SK-N-SH (cell line): ENCODE measurements around the gene GULP1. TPM values are rescaled to one million over a fixed set of nuclear protein-coding genes. Genes with fewer than 3 reads are reported as not detected.
A peak's percentile ranks its signal among the peaks of the same experiment; 100 is the strongest.

ENCODE experiments used
- CTCF ChIA-PET: fragments of 300-600, 350-600 bp; formaldehyde crosslinking; extraction: SDS; loops from one replicate; lab custom pipeline; 2021; lab: Yijun Ruan, JAX
- POLR2A ChIA-PET: fragments of 350-600 bp; sonication (Branson Sonifier 250); formaldehyde crosslinking; extraction: SDS; loops from one replicate; lab custom pipeline; 2020; ENCODE audit warnings: antibody characterized with exemption, inconsistent platforms; lab: Yijun Ruan, JAX
- DNase-seq: peaks from one replicate; pipeline ENCODE4 v3.0.0; 2012
- H2AFZ ChIP-seq: fragments of 200-600 bp; sonication (generic); 2 replicates; pipeline ENCODE4 v1.8.1; 2016; ENCODE audit warnings: antibody characterized with exemption, mild to moderate bottlenecking, low read depth
- H3F3A ChIP-seq: fragments of 200-600 bp; sonication (generic); replicated peaks from 2 replicates; pipeline ENCODE3; 2016; ENCODE audit warnings: antibody characterized with exemption, mild to moderate bottlenecking; ENCODE audit not compliant: insufficient read depth
- H3K27ac ChIP-seq, 2 experiments: fragments of 200-500 bp in 1 of 2; fragments of 200-600 bp in 1 of 2; sonication (Bioruptor generic) in 1 of 2; sonication (generic), shearing (Covaris generic) in 1 of 2; 2 replicates each; pipeline versions ENCODE4 v1.5.1 to v1.6.1; 2014 to 2016; ENCODE audit warnings: low read depth in 2 of 2, inconsistent platforms in 1 of 2, low read length in 1 of 2, mild to moderate bottlenecking in 1 of 2, mixed read lengths in 1 of 2
- H3K27me3 ChIP-seq: fragments of 200-600 bp; sonication (generic), shearing (Covaris generic); 2 replicates; pipeline ENCODE4 v1.6.1; 2016; ENCODE audit warnings: mixed run types; ENCODE audit not compliant: insufficient read depth
- H3K36me3 ChIP-seq, 2 experiments: fragments of 200-500 bp in 1 of 2; fragments of 200-600 bp in 1 of 2; sonication (Bioruptor generic) in 1 of 2; sonication (generic) in 1 of 2; replicated peaks in 1 of 2; 2 replicates each; pipeline versions ENCODE3 to v1.5.1; 2014 to 2016; ENCODE audit warnings: low read length in 1 of 2, mild to moderate bottlenecking in 1 of 2; ENCODE audit not compliant: insufficient read depth in 2 of 2, control insufficient read depth in 1 of 2
- H3K4me1 ChIP-seq, 2 experiments: fragments of 200-500 bp in 1 of 2; fragments of 200-600 bp in 1 of 2; sonication (Bioruptor generic) in 1 of 2; sonication (generic), shearing (Covaris generic) in 1 of 2; 2 replicates each; pipeline versions ENCODE4 v1.5.1 to v1.6.1; 2014 to 2016; ENCODE audit warnings: low read depth in 1 of 2, low read length in 1 of 2, mixed run types in 1 of 2; ENCODE audit not compliant: insufficient read depth in 2 of 2, control insufficient read depth in 1 of 2
- H3K4me2 ChIP-seq: fragments of 200-600 bp; sonication (generic), shearing (Covaris generic); 2 replicates; pipeline ENCODE4 v1.6.1; 2017; ENCODE audit warnings: mixed run types
- H3K4me3 ChIP-seq, 2 experiments: fragments of 200-500 bp in 1 of 2; fragments of 200-600 bp in 1 of 2; sonication (Bioruptor generic) in 1 of 2; sonication (generic), shearing (Covaris generic) in 1 of 2; 2 replicates each; pipeline versions ENCODE4 v1.5.1 to v1.8.1; 2014 to 2016; ENCODE audit warnings: low read depth in 2 of 2, inconsistent platforms in 1 of 2, low read length in 1 of 2, mild to moderate bottlenecking in 1 of 2, mixed read lengths in 1 of 2, moderate library complexity in 1 of 2
- H3K79me2 ChIP-seq: fragments of 200-600 bp; sonication (generic); 2 replicates; pipeline ENCODE4 v1.8.1; 2017; ENCODE audit warnings: mild to moderate bottlenecking; ENCODE audit not compliant: insufficient read depth
- H3K9ac ChIP-seq: fragments of 200-600 bp; sonication (generic); 2 replicates; pipeline ENCODE4 v1.6.1; 2017; ENCODE audit warnings: mixed run types
- H3K9me2 ChIP-seq: fragments of 200-600 bp; sonication (generic); 2 replicates; pipeline ENCODE4 v1.6.1; 2017; ENCODE audit warnings: mixed run types
- H3K9me3 ChIP-seq: fragments of 200-600 bp; sonication (generic); 2 replicates; pipeline ENCODE4 v1.6.1; 2017; ENCODE audit warnings: mixed run types, mild to moderate bottlenecking, moderate library complexity
- H4K20me1 ChIP-seq: fragments of 200-600 bp; sonication (generic); 2 replicates; pipeline ENCODE4 v1.6.1; 2017; ENCODE audit warnings: mild to moderate bottlenecking, mixed run types; ENCODE audit not compliant: insufficient read depth
- CHD2 ChIP-seq: fragments of 150-350 bp; IDR thresholded peaks from 2 replicates; pipeline ENCODE4 v1.6.1; 2018; ENCODE audit warnings: low read length; ENCODE audit not compliant: partially characterized antibody
- EP300 ChIP-seq, 2 experiments: IDR thresholded peaks; 2 replicates each; pipeline versions ENCODE4 v1.4.0 to v1.6.1; 2012; ENCODE audit warnings: borderline replicate concordance in 1 of 2, low read depth in 1 of 2, low read length in 1 of 2
- FOSL2 ChIP-seq: IDR thresholded peaks from 2 replicates; pipeline ENCODE4 v1.4.0; 2012; ENCODE audit warnings: low read depth, mild to moderate bottlenecking, moderate library complexity, borderline replicate concordance
- JUND ChIP-seq: IDR thresholded peaks from 2 replicates; pipeline ENCODE4 v1.4.0; 2012
- MEF2A ChIP-seq: IDR thresholded peaks from 2 replicates; pipeline ENCODE4 v1.4.0; 2012; ENCODE audit warnings: low read depth, borderline replicate concordance
- MXI1 ChIP-seq: IDR thresholded peaks from 2 replicates; pipeline ENCODE4 v1.6.1; 2012; ENCODE audit warnings: mild to moderate bottlenecking, low read depth, low read length, improper control_type of control experiment
- NFIC ChIP-seq: IDR thresholded peaks from 2 replicates; pipeline ENCODE4 v1.4.0; 2012; ENCODE audit warnings: borderline replicate concordance
- RXRA ChIP-seq: IDR thresholded peaks from 2 replicates; pipeline ENCODE4 v1.4.0; 2012; ENCODE audit warnings: low read depth, mild to moderate bottlenecking, borderline replicate concordance
- SIN3A ChIP-seq: IDR thresholded peaks from 2 replicates; pipeline ENCODE4 v1.6.1; 2012; ENCODE audit warnings: low read depth, mild to moderate bottlenecking, low read length, moderate library complexity, borderline replicate concordance
- SMC3 ChIP-seq: IDR thresholded peaks from 2 replicates; pipeline ENCODE4 v1.6.1; 2012; ENCODE audit warnings: low read depth, low read length, improper control_type of control experiment
- TCF12 ChIP-seq: IDR thresholded peaks from 2 replicates; pipeline ENCODE4 v1.4.0; 2012
- WGBS: methylation state at CpG from one replicate; pipeline ENCODE4 v1.1.6; 2017; ENCODE audit warnings: low lambda C conversion rate; 5-methylcytosine and 5-hydroxymethylcytosine counted together
- polyA plus RNA-seq, 3 experiments: library from polyadenylated mRNA; depleted of rRNA; stranded (reverse); fragments of >200 nt; gene quantifications; 2 replicates each; pipeline ENCODE4 v1.2.3, GENCODE V29; 2012
- TF ChIP-seq, protein P1 (sequence below): fragments of 150-350 bp; IDR thresholded peaks from 2 replicates; pipeline ENCODE4 v1.6.1; 2017; ENCODE audit warnings: antibody characterized with exemption, low read length, low read depth, borderline replicate concordance
- TF ChIP-seq, protein P2 (sequence below): IDR thresholded peaks from 2 replicates; pipeline ENCODE4; 2012

GULP1 gene
- polyA plus RNA-seq, 1 of the 3 experiments (the other 2 are of a cell fraction) = 33.8 TPM

DNA sequence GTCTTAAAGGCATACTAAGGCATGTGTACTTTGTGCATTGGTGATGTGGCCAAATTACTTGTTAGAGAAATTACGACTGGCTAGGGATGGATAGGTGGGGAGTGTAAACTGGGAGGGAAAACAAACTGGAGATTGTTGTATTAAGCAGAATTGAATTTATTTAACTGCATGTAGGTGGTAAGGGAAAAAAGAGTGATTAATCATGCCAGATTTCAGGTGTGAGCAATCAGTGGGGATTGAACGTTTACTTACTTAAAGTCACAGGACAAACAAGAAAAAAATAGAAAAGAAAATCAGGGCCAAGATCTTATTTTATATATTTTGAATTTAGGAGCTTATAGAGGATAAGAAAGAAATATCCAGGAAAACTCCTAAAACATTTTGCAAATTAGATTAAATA lies 88.6 kb downstream of the GULP1 start:
- Histone ChIP-seq H3K79me2 (peaks cover 55% of the 10 kb centered on the region), H3K4me2 (no peak overlapping the region), H3F3A (peaks cover 33% of the 10 kb centered on the region), H3K27me3 (no peaks in the 10 kb centered on the region), H2AFZ (no peak overlapping the region), H3K36me3 (peaks cover 9 to 19% of the 10 kb centered on the region in 2 experiments), H3K27ac (peak overlapping the region; percentile 14 to 68; a peak in 2 of 4 replicates), H4K20me1 (no peaks in the 10 kb centered on the region), H3K4me1 (peaks cover 0 to 14% of the 10 kb centered on the region in 2 experiments; a peak in 3 of 4 replicates), H3K9ac (no peak overlapping the region), H3K9me2 (no peaks in the 10 kb centered on the region), H3K9me3 (0 out of 2 replicates have a peak, but pooled peaks cover 5% of the 10 kb centered on the region), H3K4me3 (no peak overlapping the region)
- TF ChIP-seq SIN3A (no peak), RXRA (no peak), CHD2 (no peak), MXI1 (no peak), FOSL2 (no peak), EP300 (IDR thresholded peaks at IDR 0.05; ENCODE audit: borderline replicate concordance in 1 of 2, low read depth in 1 of 2, low read length in 1 of 2) (no peak)
- TF ChIP-seq, protein P1, sequence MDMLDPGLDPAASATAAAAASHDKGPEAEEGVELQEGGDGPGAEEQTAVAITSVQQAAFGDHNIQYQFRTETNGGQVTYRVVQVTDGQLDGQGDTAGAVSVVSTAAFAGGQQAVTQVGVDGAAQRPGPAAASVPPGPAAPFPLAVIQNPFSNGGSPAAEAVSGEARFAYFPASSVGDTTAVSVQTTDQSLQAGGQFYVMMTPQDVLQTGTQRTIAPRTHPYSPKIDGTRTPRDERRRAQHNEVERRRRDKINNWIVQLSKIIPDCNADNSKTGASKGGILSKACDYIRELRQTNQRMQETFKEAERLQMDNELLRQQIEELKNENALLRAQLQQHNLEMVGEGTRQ = no peak
- 77% methylated on average over 2 of the region's 2 CpGs for WGBS
- ChIA-PET CTCF (interaction anchor here (0.7 to 1.4 kb wide), 2 partner anchors 17 to 116 kb away, joined by 3 read pairs; no protein-coding TSS in a partner anchor), POLR2A (no interaction called here)
- DNase-seq = no peak

- peaks cover 0 to 14% of the 10 kb centered on the region in 2 experiments; a peak in 3 of 4 replicates for H3K4me1 ChIP-seq
- H3K9me3 ChIP-seq = 0 out of 2 replicates have a peak, but pooled peaks cover 5% of the 10 kb centered on the region
- peaks cover 20 to 32% of the 10 kb centered on the region in 2 experiments for H3K36me3 ChIP-seq
- H3K9me2 ChIP-seq = no peaks in the 10 kb centered on the region
- DNase-seq = no peak
- H3K4me2 ChIP-seq = peak overlapping the region; percentile 32; the same call in 1 of the 2 replicates
- H3F3A ChIP-seq = peaks cover 33% of the 10 kb centered on the region
- H3K27ac ChIP-seq = peak overlapping the region in 1 of 2 experiments; percentile 68
- H3K27me3 ChIP-seq = no peaks in the 10 kb centered on the region
- H3K9ac ChIP-seq = no peak overlapping the region; the same call in 1 of the 2 replicates
- no peak overlapping the region for H3K4me3 ChIP-seq
- H4K20me1 ChIP-seq = no peaks in the 10 kb centered on the region
- TF ChIP-seq TCF12 = peak; percentile 31; the same call in 1 of the 2 replicates
- peak in 1 of 2 experiments; percentile 29; a peak in 1 of 4 replicates for TF ChIP-seq EP300 (IDR thresholded peaks at IDR 0.05; ENCODE audit: borderline replicate concordance in 1 of 2, low read depth in 1 of 2, low read length in 1 of 2)
- TF ChIP-seq RXRA = no peak
- TF ChIP-seq MEF2A = peak; percentile 89
- no peak for TF ChIP-seq SMC3
- TF ChIP-seq, protein P2, sequence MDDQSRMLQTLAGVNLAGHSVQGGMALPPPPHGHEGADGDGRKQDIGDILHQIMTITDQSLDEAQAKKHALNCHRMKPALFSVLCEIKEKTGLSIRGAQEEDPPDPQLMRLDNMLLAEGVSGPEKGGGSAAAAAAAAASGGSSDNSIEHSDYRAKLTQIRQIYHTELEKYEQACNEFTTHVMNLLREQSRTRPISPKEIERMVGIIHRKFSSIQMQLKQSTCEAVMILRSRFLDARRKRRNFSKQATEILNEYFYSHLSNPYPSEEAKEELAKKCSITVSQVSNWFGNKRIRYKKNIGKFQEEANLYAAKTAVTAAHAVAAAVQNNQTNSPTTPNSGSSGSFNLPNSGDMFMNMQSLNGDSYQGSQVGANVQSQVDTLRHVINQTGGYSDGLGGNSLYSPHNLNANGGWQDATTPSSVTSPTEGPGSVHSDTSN = 0 out of 2 replicates have a peak, but pooled peaks have one; percentile 30
- TF ChIP-seq NFIC = no peak
- peak; percentile 34 for TF ChIP-seq JUND
- peak; percentile 33; the same call in 1 of the 2 replicates for TF ChIP-seq FOSL2
- ChIA-PET CTCF (no interaction called here), POLR2A (no interaction called here)
- no peak overlapping the region for H2AFZ ChIP-seq
- H3K79me2 ChIP-seq = peaks cover 45% of the 10 kb centered on the region
- WGBS = 40% methylated on average over 1 of the region's 1 CpG
Measured at GRCh38 chr2:188381614-188382013, 89.9 kb downstream of the GULP1 start.
